Astrocyte of the cerebellum (primary cell): ENCODE data around the gene ITGA3.
A peak's percentile ranks its signal among the peaks of the same experiment; 100 is the strongest.

Experiments used
- DNase-seq: peaks from one replicate; pipeline ENCODE4 v3.0.0-alpha.2; 2011; ENCODE audit warnings: low read depth
- H3K4me3 ChIP-seq: 2 replicates; pipeline ENCODE4 v1.5.1; 2011; ENCODE audit warnings: mild to moderate bottlenecking, low read depth, low read length, moderate library complexity
- in situ Hi-C: cut with HindIII; loops from 2 replicates; pipeline ENCODE4 v1.10.0; 2017; ENCODE audit warnings: low sequenced_read_pairs
- TF ChIP-seq, protein P1 (sequence below): IDR thresholded peaks from 2 replicates; pipeline ENCODE4 v1.5.1; 2012; ENCODE audit warnings: low read length, low read depth, moderate library complexity, mild to moderate bottlenecking; ENCODE audit errors: missing control alignments

ITGA3 gene

GRCh38 chr17:50090071-50090470, 34.2 kb downstream of the ITGA3 start:
- no peak for DNase-seq

DNA sequence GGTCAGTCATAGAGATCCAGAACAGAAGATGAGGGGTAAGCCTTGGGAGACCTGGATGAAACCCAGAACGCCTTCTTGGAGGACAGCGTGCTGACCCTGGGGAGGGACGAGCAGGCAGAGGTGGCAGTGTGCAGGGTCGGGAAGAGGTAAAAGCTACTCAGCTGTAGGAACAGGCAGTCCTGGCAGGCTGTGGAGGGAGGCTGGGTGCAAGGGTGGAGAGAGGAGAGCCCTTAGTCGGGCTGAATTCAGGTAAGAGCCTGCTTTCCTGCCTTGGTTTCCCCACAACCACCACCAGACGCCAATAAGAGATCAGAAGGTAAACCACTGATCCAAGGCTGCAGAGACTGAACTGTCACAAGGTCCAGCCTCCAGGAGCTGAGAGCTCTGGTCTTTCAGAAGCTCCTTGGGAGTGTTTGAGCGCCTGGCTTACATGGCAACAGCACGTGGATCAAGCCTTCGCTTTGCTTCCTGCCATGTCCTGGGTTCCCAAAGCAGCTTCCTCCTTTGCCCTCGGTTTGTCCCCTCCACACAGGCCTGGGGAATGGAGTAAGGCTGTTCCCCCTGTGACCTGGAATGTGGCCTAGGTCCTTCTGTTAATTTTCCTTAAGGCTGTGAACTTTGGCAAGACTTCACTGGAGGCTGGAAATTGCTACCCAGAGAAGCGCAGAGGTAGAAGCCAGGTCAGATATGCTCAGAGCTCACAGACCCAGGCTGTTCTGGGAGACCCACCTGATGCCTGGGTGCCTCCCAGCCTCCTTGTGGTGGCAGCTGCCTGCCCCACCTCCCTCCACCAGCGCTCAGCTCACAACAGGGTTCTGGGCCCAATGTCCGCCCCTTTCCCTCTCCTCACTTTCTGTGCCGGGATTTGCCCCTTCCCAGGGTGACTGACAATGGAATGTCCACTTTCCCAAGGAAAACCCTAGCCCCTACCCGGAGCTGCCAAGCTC, 35.3 kb downstream of the ITGA3 start:
- DNase-seq = no peak
- in situ Hi-C loops = no loop called here
- no peak overlapping the region for H3K4me3 ChIP-seq
- TF ChIP-seq, protein P1, sequence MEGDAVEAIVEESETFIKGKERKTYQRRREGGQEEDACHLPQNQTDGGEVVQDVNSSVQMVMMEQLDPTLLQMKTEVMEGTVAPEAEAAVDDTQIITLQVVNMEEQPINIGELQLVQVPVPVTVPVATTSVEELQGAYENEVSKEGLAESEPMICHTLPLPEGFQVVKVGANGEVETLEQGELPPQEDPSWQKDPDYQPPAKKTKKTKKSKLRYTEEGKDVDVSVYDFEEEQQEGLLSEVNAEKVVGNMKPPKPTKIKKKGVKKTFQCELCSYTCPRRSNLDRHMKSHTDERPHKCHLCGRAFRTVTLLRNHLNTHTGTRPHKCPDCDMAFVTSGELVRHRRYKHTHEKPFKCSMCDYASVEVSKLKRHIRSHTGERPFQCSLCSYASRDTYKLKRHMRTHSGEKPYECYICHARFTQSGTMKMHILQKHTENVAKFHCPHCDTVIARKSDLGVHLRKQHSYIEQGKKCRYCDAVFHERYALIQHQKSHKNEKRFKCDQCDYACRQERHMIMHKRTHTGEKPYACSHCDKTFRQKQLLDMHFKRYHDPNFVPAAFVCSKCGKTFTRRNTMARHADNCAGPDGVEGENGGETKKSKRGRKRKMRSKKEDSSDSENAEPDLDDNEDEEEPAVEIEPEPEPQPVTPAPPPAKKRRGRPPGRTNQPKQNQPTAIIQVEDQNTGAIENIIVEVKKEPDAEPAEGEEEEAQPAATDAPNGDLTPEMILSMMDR = no peak

More at GRCh38 chr17:50090071-50090470, 34.2 kb downstream of the ITGA3 start:
- in situ Hi-C loops = no loop called here
- no peak overlapping the region for H3K4me3 ChIP-seq
- TF ChIP-seq, protein P1 = no peak

- H3K4me3 ChIP-seq = no peak overlapping the region
- TF ChIP-seq, protein P1 = no peak
- in situ Hi-C loops = no loop called here
- DNase-seq = no peak
Measured at GRCh38 chr17:50091918-50092285, 36.0 kb downstream of the ITGA3 start.

DNA sequence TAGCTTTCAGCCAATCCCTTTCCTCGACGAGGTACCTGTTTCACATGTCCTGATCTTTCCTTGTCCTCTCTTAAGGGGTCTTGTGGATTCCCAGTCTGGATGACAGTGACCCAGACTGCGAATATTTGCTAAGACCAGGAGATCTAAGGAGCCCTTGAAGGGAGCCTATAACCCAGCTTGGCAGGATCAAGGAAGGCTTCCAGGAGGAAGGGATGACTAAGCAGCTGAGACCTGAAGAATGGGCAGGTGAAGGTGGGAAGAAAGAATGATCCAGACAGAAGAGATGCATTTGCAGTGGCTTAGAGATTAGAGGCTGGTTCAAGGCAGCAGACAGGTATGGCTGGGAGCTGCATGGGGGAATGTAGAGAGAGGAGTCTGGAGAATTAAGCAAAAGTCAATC, 37.3 kb downstream of the ITGA3 start:
- in situ Hi-C loops = no loop called here
- H3K4me3 ChIP-seq = no peak overlapping the region
- TF ChIP-seq, protein P1 = no peak
- DNase-seq = no peak

GRCh38 chr17:50093807-50094206, 37.9 kb downstream of the ITGA3 start:
- no peak overlapping the region for H3K4me3 ChIP-seq
- in situ Hi-C loops = no loop called here
- TF ChIP-seq, protein P1 = no peak
- DNase-seq = no peak

DNA sequence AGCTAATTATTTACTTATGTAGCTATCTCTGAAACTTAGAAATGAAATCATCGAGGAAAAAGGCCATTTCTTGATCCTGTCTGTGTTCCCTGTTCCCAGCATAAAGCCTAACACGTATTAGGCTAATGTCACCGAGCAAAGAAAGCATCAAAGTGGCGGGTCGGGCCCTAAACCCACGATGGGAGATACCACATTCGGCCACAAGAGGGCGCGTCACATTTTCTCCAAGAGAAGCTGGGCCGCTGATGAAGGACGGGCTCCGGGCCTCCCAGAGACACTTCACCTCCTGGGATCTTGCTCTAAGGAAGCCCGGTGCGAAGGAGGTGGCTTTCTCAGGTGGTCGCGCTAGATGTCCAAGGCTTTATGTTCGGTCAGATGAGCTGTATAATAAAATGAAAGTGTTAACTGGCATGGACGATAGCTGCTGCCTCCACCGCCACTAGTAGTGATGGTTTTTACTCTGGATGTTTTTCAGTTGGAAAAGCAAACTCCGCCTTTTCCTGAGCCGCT, 38.4 kb downstream of the ITGA3 start:
- peak; percentile 76 for DNase-seq
- in situ Hi-C loops = no loop called here
- TF ChIP-seq, protein P1 = peak; percentile 82
- H3K4me3 ChIP-seq = peak overlapping the region; percentile 82
